Epidermal melanocyte (primary cell): ENCODE measurements around the gene ST6GALNAC2.
"Not testable (repeated sequence)": the region's sequence is repeated elsewhere in the genome, so short reads cannot be mapped to it uniquely, and the experiment has no call there.

ENCODE experiments used
- DNase-seq: peaks from one replicate; pipeline ENCODE4 v3.0.0; 2011; ENCODE audit warnings: low spot score; ENCODE audit not compliant: insufficient read length

The ST6GALNAC2 gene

DNA sequence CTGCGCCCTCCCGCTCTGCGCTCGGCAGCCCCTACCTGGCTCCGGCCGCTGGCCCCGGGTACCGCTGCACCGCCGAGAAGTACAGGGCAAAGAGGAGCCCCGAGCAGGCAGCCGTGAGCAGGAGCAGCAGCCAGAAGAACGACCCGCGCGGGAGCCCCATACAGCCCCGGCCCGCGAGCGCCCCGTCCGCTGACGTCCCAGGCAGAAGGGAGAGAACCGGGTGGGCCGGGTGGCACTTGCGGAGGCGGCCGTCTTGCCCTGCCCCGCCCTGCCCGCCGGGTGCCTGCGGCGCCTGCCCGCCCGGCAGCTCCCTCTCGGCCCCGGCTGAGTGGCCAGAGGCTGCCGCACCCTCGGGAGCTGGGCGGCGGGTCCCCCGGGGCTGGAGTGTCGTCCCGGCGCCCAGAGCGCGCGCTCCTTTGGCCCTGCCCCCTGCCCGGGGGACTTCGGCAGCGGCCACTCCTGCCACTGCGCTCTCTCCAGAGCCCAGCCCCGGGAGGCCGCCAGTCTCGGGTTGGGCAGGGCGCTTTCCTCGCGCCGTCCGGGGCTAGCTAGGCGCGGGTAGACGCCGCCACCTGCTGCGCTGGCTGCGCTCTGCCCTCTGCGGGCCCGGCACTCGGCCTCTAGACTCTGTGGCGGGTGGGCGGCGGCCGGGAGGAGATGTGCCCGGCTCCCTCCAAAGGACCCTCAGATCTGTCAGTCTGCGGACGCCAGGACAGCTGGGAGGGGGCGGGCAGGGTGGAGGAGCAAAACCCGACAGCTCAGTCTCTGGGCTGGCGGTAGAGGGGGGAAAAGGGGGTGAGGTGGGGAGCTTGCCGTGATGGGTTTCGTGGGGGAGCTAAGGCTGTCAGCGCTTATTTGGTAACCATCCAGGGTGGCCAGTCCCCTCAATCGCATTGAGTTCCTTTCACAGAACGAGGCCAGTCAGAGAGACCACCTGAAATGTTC lies at the start of gene ST6GALNAC2:
Gene ST6GALNAC2 (minus strand): TSS at position 212 of the 945 bp plus-strand sequence. CDS start 52 bp downstream, at position 160.
- DNase-seq, result no peak

DNA sequence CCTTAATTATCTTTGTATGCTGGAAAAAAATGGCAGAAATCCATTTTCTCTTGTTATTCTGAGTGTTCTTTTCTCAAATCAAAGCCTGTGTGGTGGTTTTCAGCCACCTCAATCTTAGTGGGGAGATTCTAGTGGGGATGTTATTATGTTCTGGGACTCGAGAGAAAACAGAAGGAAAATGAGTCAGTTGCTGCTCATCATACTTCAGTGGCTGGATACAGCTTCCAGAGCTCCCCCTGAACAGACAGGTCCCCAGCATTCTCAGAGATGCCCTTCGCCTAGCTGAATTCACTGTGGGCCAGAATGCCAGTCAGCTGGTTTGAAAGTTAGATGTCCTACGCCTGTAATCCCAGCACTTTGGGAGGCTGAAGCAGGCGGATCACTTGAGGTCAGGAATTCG lies 49.4 kb upstream of the ST6GALNAC2 start:
- DNase-seq, result no peak

GRCh38 chr17:76633628-76634328 lies 48.1 kb upstream of the ST6GALNAC2 start:
- DNase-seq, result no peak

GRCh38 chr17:76631821-76632565 lies 46.3 kb upstream of the ST6GALNAC2 start:
- peak; percentile 60 for DNase-seq

- DNase-seq, result no peak
Observed at GRCh38 chr17:76630151-76630550, 44.5 kb upstream of the ST6GALNAC2 start.

GRCh38 chr17:76627510-76627909 lies 41.9 kb upstream of the ST6GALNAC2 start:
- DNase-seq, result no peak

DNA sequence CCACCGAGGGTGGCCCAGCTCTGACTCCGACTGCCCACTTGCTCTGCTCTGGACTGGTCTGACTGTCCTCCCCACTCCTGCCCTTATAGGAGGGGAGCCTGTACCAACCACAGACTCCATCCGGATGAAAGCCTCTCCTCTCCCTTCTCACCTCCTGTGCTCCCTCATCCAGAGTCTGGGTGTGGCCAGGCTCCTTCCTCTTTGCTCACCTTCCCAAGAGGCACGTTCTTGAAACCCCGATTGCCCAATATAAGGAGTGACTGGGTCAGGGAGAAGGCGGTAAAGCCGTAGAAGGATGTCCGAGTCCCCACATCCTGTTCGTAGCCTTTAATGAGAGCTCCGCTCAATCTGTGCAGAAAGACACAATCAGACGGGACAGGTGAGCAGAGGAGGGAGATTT lies 40.8 kb upstream of the ST6GALNAC2 start:
- DNase-seq, result no peak

- DNase-seq, result no peak
Observed at GRCh38 chr17:76625496-76625895, 39.8 kb upstream of the ST6GALNAC2 start.

DNA sequence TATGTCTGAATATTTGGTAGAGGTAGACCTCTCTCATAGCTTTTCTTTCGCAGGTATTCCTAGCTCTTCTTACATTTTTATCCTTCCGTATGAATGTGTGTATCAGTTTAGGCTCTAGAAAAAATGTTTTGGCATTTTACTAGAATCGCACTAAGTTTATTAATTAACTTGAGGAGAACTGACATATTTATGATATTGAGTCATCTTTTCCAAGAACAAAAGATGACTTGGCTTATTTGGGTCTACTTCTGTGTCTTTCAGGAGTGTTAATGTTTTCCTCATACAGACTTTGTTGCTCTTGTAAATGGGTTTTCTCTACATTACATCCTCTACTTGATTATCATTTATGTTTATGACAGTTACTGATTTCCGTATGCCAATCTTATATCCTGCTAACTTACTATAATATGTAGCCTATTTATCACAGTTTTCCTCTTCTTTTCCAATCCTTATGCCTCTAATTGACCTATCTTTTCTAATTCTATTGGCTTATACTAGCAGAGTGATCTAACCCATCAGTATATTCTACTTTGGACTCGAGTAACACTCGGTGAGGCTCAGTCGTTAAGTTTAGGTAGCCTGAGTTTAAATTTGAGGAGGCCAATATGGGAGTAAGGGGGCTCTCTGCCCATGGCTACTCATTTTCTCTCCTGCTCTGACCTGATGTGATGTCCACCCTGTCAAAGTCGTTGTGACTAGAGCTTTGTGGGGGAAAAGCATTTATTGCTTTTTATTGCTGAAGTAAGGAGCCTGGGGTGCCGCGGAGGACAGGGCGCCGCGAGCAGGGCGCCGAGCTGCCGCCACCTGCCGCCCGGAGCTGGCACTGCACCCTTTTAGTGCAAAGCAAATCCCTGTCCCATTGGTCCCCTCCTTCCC lies 37.8 kb upstream of the ST6GALNAC2 start:
- DNase-seq, result peak; percentile 75

GRCh38 chr17:76617838-76618237 lies 32.2 kb upstream of the ST6GALNAC2 start:
- no peak for DNase-seq

DNA sequence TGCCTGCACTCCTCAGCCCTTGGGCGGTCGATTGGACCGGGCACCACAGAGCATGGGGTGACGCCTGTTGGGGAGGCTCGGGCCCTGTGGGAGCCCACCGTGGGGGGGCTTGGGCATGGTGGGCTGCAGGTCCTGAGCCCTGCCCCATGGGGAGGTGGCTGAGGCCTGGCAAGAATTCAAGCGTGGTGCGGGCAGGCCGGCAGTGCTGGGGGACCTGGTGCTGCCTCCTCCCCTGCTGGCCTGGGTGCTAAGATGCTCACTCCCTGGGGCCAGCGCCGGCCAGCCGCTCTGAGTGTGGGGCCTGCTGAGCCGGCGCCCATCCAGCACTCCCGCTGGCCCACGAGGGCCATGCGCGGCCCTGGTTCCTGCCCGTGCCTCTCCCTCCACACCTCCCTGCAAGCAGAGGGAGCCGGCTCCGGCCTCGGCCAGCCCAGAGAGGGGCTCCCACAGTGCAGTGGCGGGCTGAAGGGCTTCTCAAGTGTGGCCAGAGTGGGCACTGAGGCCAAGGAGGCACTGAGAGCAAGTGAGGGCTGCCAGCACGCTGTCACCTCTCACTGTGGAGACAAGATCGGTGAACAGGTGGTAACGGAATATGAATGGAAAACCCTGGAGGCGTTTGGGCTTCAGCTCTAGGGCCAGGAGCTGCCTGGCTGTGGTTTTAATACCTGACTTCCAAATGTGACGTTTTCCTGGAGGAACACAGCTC lies 29.4 kb upstream of the ST6GALNAC2 start:
- DNase-seq, result no peak

- not testable (repeated sequence) for DNase-seq
Observed at GRCh38 chr17:76614064-76614759, 28.6 kb upstream of the ST6GALNAC2 start.

DNA sequence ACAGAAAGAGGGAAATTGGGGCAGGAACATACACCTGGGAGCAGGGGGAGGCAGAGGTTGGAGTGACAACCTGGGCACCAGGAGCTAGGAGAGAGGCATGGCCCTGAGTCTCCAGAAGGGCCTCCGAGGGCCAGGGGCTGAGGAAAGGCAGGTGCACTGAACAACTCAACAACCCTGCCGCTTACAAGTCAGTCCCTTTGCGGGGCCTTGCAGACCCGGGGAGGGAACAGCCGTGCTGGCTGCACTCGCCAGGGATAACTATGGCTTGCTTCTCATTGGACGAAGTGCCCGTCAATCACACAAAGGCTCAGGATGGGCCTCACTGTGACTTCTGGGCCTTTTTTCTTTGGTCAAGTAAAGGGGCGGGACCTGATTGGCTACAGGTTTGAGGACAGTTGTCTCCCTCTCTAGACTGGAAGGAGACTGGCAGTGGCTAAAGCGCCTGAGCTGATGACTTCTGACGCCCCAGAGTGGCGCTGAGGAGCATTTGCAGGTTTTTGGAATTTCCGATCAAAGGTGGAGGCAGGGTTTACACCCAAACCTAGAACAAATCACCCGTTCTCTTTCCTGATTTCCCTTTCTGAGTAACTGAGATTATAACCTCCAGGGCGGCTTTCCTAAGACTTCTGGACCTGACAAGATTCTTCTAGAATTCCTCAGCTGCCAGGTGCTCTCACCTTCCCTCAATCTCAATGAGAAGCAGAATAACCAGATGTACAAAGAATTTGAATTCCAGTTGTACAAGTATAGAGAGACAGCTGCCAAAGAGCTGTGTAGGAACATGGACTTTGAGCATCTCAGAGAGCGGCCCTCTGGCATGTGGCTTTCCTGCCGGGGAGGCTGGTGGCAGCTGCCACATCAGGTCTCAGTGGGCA lies 27.6 kb upstream of the ST6GALNAC2 start:
- DNase-seq, result no peak

- DNase-seq, result no peak
Observed at GRCh38 chr17:76612465-76612864, 26.8 kb upstream of the ST6GALNAC2 start.

GRCh38 chr17:76611758-76612157 lies 26.1 kb upstream of the ST6GALNAC2 start:
- DNase-seq, result no peak

- DNase-seq, result not testable (repeated sequence)
Observed at GRCh38 chr17:76611080-76611749, 25.6 kb upstream of the ST6GALNAC2 start.

- not testable (repeated sequence) for DNase-seq
Observed at GRCh38 chr17:76606685-76607084, 21.0 kb upstream of the ST6GALNAC2 start.

GRCh38 chr17:76601065-76601464 lies 15.4 kb upstream of the ST6GALNAC2 start:
- DNase-seq, result no peak
